CD14-positive monocyte (primary cell): ENCODE results near the gene PPRC1. TPM values are rescaled to one million over a fixed set of nuclear protein-coding genes. Genes with fewer than 3 reads are reported as not detected.

Source experiments
- DNase-seq, 3 donors: peaks; one replicate each; pipeline ENCODE4 v3.0.0-alpha.2; 2011 to 2022
- H2AFZ ChIP-seq: 2 replicates; pipeline ENCODE4 v1.6.0; 2012; ENCODE audit warnings: mild to moderate bottlenecking, low read depth, low read length, inconsistent platforms; ENCODE audit not compliant: insufficient read depth, poor library complexity, severe bottlenecking
- H3K27ac ChIP-seq, 2 donors: 1 replicate in 1 of 2; 2 replicates in 1 of 2; pipeline ENCODE4 v1.5.1; 2012 to 2013; ENCODE audit warnings: low read length in 2 of 2, control low read depth in 1 of 2, inconsistent platforms in 1 of 2, low read depth in 1 of 2, mild to moderate bottlenecking in 1 of 2
- H3K27me3 ChIP-seq, 2 donors: one replicate each; pipeline versions ENCODE4 v1.6.0 to v1.6.1; 2011 to 2013; ENCODE audit warnings: low read length in 2 of 2; ENCODE audit not compliant: control insufficient read depth in 2 of 2, insufficient read depth in 2 of 2
- H3K36me3 ChIP-seq, 2 donors: replicated peaks in 1 of 2; 1 replicate in 1 of 2; 2 replicates in 1 of 2; pipeline versions ENCODE4 v1.5.1 to v1.6.1; 2012 to 2013; ENCODE audit warnings: low read length in 2 of 2, control low read depth in 1 of 2, inconsistent platforms in 1 of 2, mild to moderate bottlenecking in 1 of 2; ENCODE audit not compliant: insufficient read depth in 2 of 2, control insufficient read depth in 1 of 2
- H3K4me1 ChIP-seq, 2 donors: 1 replicate in 1 of 2; 2 replicates in 1 of 2; pipeline versions ENCODE4 v1.5.1 to v1.6.1; 2012 to 2013; ENCODE audit warnings: low read length in 2 of 2, control low read depth in 1 of 2, inconsistent platforms in 1 of 2, mild to moderate bottlenecking in 1 of 2, moderate library complexity in 1 of 2; ENCODE audit not compliant: insufficient read depth in 2 of 2, control insufficient read depth in 1 of 2
- H3K4me2 ChIP-seq: replicated peaks from 2 replicates; pipeline ENCODE3; 2012; ENCODE audit warnings: low read length, moderate library complexity, mild to moderate bottlenecking; ENCODE audit not compliant: poor library complexity, severe bottlenecking; ENCODE audit errors: extremely low read depth
- H3K4me3 ChIP-seq, 3 experiments: fragments of 200-600 bp in 1 of 3; sonication (generic) in 1 of 3; replicated peaks in 1 of 3; 1 replicate in 2 of 3; 2 replicates in 1 of 3; pipeline ENCODE4 v1.5.1; 2011 to 2013; ENCODE audit warnings: low read length in 3 of 3, mild to moderate bottlenecking in 3 of 3, control low read depth in 2 of 3, low read depth in 2 of 3, inconsistent platforms in 1 of 3, moderate library complexity in 1 of 3
- H3K79me2 ChIP-seq: 2 replicates; pipeline ENCODE4 v1.6.0; 2012; ENCODE audit warnings: mild to moderate bottlenecking, control low read depth, inconsistent platforms, low read length, moderate library complexity; ENCODE audit not compliant: insufficient read depth
- H3K9ac ChIP-seq: 2 replicates; pipeline ENCODE4 v1.6.0; 2017; ENCODE audit warnings: low read length, mild to moderate bottlenecking; ENCODE audit not compliant: insufficient read depth, poor library complexity, severe bottlenecking
- H3K9me3 ChIP-seq, 2 donors: replicated peaks in 1 of 2; 1 replicate in 1 of 2; 2 replicates in 1 of 2; pipeline versions ENCODE4 v1.5.1 to v1.6.1; 2012 to 2013; ENCODE audit warnings: low read length in 2 of 2, control low read depth in 1 of 2; ENCODE audit not compliant: control insufficient read depth in 1 of 2, insufficient read depth in 1 of 2
- H4K20me1 ChIP-seq: 2 replicates; pipeline ENCODE4 v1.6.0; 2012; ENCODE audit warnings: mild to moderate bottlenecking, low read length, control low read depth, moderate library complexity; ENCODE audit not compliant: insufficient read depth
- H3K27ac Mint-ChIP-seq, 7 donors: one replicate each; pipeline ENCODE4 v1.8.0; 2020; ENCODE audit warnings: mild to moderate bottlenecking in 7 of 7, mixed read lengths in 7 of 7, moderate library complexity in 6 of 7, inconsistent platforms in 2 of 7
- H3K27me3 Mint-ChIP-seq, 3 donors: one replicate each; pipeline ENCODE4 v1.8.0; 2021 to 2022; ENCODE audit warnings: low read depth in 3 of 3, mild to moderate bottlenecking in 3 of 3, mixed read lengths in 3 of 3, moderate library complexity in 3 of 3, inconsistent platforms in 1 of 3
- H3K36me3 Mint-ChIP-seq, 2 donors: one replicate each; pipeline ENCODE4 v1.8.0; 2020; ENCODE audit warnings: mixed read lengths in 2 of 2, inconsistent platforms in 1 of 2, mild to moderate bottlenecking in 1 of 2
- H3K4me1 Mint-ChIP-seq: one replicate; pipeline ENCODE4 v1.8.0; 2020; ENCODE audit warnings: mild to moderate bottlenecking, mixed read lengths
- H3K4me3 Mint-ChIP-seq, 2 donors: one replicate each; pipeline ENCODE4 v1.8.0; 2020; ENCODE audit warnings: mild to moderate bottlenecking in 2 of 2, mixed read lengths in 2 of 2, moderate library complexity in 1 of 2
- H3K9me3 Mint-ChIP-seq, 7 donors: one replicate each; pipeline ENCODE4 v1.8.0; 2020 to 2022; ENCODE audit warnings: mixed read lengths in 7 of 7, mild to moderate bottlenecking in 6 of 7, moderate library complexity in 6 of 7, inconsistent platforms in 2 of 7
- CTCF ChIP-seq: fragments of 200-600 bp; IDR thresholded peaks from one replicate; pipeline ENCODE4 v1.8.0; 2022; ENCODE audit warnings: antibody characterized with exemption, mild to moderate bottlenecking
- WGBS: methylation state at CpG from one replicate; pipeline ENCODE4 v1.1.5; 2013; ENCODE audit warnings: missing lambda C conversion rate; ENCODE audit not compliant: insufficient coverage; 5-methylcytosine and 5-hydroxymethylcytosine counted together
- intact Hi-C, 2 donors: fragments of 100-400 bp; cut with micrococcal nuclease; formaldehyde crosslinking; loops; one replicate each; pipeline versions ENCODE4 v1.15.0 to v1.15.1; 2023
- polyA plus RNA-seq, 3 donors: library from polyadenylated mRNA; depleted of rRNA in 1 of 3; unstranded in 2 of 3; stranded (reverse) in 1 of 3; fragments of 300-500 nt in 2 of 3; fragments of >200 nt in 1 of 3; fragmentation: Illumina TruSeq in 2 of 3; gene quantifications; 1 replicate in 2 of 3; 2 replicates in 1 of 3; pipeline ENCODE4 v1.2.3, GENCODE V29; 2012 to 2021

Gene PPRC1
- polyA plus RNA-seq, 3 donors = 1.1 to 15.6 (median 2.5) TPM

GRCh38 chr10:102101152-102101551, 31.7 kb upstream of the PPRC1 start:
- Mint-ChIP-seq H3K27ac (no peak overlapping the region), H3K4me1 (peaks cover 14% of the 10 kb centered on the region), H3K9me3 (no peaks in the 10 kb centered on the region), H3K27me3 (peaks cover 0 to 1% (median 0%) of the 10 kb centered on the region in 3 donors), H3K4me3 (no peak overlapping the region), H3K36me3 (peaks cover 12 to 30% of the 10 kb centered on the region in 2 donors)
- Histone ChIP-seq H3K9ac (no peak overlapping the region), H4K20me1 (peaks cover 10% of the 10 kb centered on the region), H3K4me3 (no peak overlapping the region), H3K27me3 (no peaks in the 10 kb centered on the region), H3K4me1 (peaks cover 0 to 8% of the 10 kb centered on the region in 2 donors), H2AFZ (no peak overlapping the region), H3K4me2 (no peak overlapping the region), H3K9me3 (no peaks in the 10 kb centered on the region), H3K79me2 (no peaks in the 10 kb centered on the region), H3K36me3 (peaks cover 2 to 12% of the 10 kb centered on the region in 2 donors), H3K27ac (no peak overlapping the region)
- WGBS = no CpG with 5 or more reads among the region's 5 CpGs
- no peak for TF ChIP-seq CTCF
- no peak for DNase-seq
- intact Hi-C loops = no loop called here

GRCh38 chr10:102102421-102102820, 30.4 kb upstream of the PPRC1 start:
- H3K4me1 Mint-ChIP-seq = peaks cover 15% of the 10 kb centered on the region
- intact Hi-C loops = no loop called here

More at GRCh38 chr10:102102421-102102820, 30.4 kb upstream of the PPRC1 start:
- peaks cover 11 to 33% of the 10 kb centered on the region in 2 donors for H3K36me3 Mint-ChIP-seq
- no peaks in the 10 kb centered on the region for H3K9me3 ChIP-seq
- no peak overlapping the region for H3K9ac ChIP-seq
- H2AFZ ChIP-seq = no peak overlapping the region
- H3K27me3 Mint-ChIP-seq = peaks cover 0 to 1% (median 0%) of the 10 kb centered on the region in 3 donors
- H3K4me2 ChIP-seq = no peak overlapping the region
- H3K36me3 ChIP-seq = peaks cover 10 to 25% of the 10 kb centered on the region in 2 donors
- no peak for DNase-seq
- no peaks in the 10 kb centered on the region for H3K27me3 ChIP-seq
- no peaks in the 10 kb centered on the region for H3K79me2 ChIP-seq
- H3K4me3 ChIP-seq = no peak overlapping the region
- no peak overlapping the region for H3K27ac ChIP-seq
- H3K9me3 Mint-ChIP-seq = no peaks in the 10 kb centered on the region
- no peak overlapping the region for H3K4me3 Mint-ChIP-seq
- TF ChIP-seq CTCF = no peak
- H3K27ac Mint-ChIP-seq = no peak overlapping the region
- H4K20me1 ChIP-seq = peaks cover 22% of the 10 kb centered on the region
- 60% methylated on average over 1 of the region's 1 CpG for WGBS
- peaks cover 0 to 8% of the 10 kb centered on the region in 2 donors for H3K4me1 ChIP-seq
